Measurements from ENCODE around the gene DAW1.

Gene DAW1

DNA sequence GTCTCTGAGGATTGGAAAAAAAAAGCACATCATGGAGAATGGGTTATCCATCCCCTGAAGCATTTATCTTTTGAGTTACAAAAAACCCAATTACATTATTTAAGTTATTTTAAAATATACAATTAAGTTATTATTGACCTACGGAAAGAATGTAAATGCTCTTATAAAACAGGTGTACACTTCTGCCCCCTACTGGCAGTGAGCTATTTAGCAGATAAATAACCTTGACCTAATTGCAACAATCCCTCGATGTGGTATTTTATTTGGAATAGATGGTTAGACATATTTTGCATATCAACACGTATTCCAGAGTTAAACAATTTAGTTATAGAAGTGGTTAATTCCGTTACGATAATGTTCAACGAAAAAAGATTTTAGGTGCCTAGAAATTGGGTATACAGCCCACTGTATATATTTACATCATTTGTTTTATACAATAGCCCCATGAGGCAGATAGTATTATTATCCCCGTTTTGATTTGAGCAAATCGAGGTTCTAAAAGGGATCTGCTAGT is 9.1 kb upstream of the DAW1 start:
- no peak for DNase-seq (ENCODE audit: low read depth)

DNA sequence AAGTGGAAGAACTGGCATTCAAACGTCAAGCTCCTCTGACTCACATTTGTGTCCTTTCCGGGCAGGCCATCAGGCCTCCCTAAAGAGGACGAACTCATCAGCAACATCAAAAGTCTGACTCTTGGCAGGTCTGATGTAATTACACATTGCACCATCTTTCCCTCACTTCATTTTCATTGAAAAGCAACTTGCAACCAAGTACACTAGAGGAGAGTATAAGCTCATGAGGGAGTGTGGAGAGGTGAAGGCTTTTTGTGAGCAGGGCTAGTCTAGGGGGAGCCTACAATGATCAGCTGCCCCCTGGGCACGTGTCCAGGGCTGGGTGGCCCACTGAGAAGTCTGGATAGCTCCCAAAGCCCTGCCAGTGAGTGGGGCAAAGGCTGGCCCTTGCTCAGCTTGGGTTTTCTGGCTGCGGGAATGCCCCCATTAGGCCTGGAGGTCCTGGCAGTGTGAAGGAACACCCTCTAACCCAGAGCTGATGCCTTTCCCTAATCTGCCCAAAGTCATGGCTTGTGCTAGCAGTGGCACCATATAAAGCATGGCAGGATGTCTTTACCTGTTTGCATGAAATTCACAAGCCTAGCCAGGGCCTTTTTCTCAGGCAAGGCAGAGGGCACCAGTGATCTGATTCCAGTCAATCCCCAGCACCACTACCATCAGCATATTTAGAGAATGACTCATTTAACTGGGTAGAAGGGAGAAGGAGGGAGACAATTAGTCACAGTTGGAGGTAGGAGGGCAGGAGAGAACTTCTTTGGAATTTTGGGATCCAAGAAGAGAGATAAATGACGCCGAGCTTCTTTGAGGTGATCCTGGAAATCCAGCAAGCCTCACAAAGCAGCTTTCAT is 8.5 kb upstream of the DAW1 start:
- DNase-seq (ENCODE audit: low read depth): peak; percentile 55

DNA sequence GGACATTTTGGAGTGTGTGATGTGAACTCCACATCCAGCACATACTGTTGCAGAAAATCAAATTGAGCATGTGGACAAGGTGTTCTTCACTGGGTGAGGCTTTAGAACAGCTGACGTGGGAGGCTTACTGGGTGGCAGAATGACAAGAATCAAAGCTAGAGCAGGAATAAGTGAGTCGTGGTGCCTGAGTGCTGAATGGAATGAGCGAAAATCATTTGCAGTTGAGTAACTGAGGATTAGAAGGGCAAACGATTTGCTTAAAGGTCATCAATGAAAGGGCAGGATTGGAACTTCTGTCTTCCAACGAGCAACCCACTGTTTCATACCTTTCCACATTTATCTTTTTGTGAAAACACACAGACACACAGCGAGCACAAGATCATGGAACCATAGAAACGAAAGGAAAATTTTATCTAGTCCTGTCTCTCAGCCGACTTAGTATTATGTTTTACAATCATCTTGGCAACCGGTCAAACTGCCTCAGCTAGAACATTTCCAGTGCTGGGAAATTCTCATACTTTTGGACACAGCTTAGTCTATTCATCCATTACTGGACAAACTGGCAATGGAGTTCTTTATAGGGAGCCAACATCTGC is 7.2 kb upstream of the DAW1 start:
- no peak for DNase-seq (ENCODE audit: low read depth)

DNA sequence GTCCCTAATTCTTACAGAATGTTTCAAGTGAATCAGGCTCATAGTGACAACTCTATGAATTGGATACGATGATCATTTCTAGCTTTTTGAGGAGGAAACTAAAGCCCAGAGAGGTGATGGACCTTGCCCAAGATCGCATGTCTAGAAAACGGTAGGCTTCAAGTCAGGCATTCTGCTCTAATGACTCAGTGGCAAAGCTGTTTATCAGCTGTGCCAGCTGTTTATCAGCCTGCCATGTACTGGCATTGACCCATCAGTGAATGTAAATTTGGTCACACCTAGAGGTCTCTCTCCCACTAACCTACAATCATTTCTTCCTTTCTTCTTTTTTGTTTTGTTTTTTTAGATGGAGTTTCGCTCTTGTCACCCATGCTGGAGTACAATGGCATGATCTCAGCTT is 6.1 kb upstream of the DAW1 start:
- no peak for DNase-seq (ENCODE audit: low read depth)

DNA sequence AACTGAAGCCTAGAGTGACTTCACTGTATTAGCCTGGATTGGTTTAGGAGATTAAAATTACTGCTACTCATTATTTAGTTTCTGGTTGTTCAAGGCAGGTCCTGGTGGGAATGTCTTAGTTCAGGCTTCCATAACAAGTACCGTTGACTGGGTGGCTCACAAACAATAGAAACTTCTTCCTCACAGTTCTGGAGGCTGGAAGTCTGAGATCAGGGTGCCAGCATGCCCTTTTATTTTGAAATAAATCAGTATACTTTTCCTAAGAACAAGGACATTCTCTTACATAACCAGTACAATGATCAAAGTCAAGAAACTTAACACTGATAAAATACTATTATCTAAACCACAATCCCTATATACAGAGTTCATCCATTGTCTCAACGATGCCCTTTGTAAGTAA is 4.0 kb upstream of the DAW1 start:
- DNase-seq (ENCODE audit: low read depth): no peak

DNA sequence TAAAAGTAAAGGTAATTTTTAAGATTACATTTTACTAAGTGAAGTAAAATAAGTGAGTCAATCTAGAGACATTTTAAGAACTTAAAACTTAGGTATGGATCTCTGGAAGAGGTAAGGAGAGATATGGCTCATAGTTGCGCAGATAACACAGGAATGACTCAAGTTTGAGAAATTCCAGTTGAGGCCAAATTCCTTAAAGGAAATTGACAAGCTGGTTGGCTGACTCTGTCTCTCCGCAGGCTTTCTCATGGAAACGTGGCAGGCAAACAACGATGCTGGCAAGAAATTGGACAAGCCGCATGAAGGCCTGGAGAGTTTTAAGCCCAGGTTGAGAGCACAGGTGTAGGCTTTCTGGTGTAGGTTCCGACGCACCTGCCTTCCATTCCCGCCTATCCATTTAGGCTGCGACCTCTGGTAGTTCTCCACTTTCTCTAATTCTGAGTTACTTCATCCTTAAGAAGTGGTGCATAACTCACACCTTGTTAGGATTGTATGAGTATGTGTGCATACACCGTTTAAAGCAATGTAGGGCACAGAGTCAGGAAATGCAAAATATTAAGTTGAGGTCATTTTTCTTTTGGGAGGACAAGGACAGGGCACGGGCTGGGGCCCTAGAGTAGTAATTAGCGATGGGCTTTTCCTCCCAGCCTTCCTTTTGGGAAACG is 589 bp upstream of the DAW1 start:
- no peak for DNase-seq (ENCODE audit: low read depth)

DNA sequence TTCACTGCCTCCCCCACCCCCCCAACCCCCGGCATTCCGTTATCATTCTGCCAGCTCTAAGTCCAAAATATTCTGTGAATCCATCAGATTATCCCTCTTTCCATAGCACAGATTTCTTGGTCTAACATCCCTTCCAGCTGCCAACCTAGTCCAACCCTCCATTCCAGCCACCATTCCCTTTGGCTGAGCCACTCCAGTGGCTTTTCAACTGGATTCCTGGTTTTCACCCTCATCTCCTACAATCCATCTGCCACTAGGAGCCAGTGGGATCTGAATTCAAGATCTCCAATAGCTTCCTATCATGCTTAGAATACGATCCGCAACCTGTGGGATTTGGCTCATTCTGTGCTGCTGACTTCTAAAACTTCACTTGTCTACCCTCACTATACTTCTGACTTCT is 1.2 kb downstream of the DAW1 start:
- no peak for DNase-seq (ENCODE audit: low read depth)

DNA sequence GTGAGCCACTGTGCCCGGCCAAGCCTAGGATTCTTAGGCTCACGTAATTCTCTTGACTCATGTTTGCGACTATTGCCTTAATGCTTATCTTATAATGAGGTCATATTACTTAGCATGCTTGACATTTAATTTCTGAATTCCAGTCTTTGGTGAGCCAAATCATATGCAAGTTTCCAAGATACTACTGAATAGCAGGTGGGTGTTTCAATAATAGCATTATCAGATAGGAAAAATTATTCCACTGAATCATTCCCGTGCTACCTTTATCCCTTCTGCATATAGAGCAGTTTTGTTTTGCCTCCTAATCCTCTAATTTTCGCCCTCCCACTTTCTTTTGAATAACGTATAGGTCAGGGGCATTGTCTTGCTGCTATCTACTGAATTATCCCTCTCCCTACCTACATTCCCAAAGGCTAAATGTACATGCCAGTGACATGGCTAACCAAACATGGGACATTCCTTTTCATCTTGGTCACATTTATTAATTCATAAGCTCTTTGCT is 4.9 kb downstream of the DAW1 start:
- no peak for DNase-seq (ENCODE audit: low read depth)

DNA sequence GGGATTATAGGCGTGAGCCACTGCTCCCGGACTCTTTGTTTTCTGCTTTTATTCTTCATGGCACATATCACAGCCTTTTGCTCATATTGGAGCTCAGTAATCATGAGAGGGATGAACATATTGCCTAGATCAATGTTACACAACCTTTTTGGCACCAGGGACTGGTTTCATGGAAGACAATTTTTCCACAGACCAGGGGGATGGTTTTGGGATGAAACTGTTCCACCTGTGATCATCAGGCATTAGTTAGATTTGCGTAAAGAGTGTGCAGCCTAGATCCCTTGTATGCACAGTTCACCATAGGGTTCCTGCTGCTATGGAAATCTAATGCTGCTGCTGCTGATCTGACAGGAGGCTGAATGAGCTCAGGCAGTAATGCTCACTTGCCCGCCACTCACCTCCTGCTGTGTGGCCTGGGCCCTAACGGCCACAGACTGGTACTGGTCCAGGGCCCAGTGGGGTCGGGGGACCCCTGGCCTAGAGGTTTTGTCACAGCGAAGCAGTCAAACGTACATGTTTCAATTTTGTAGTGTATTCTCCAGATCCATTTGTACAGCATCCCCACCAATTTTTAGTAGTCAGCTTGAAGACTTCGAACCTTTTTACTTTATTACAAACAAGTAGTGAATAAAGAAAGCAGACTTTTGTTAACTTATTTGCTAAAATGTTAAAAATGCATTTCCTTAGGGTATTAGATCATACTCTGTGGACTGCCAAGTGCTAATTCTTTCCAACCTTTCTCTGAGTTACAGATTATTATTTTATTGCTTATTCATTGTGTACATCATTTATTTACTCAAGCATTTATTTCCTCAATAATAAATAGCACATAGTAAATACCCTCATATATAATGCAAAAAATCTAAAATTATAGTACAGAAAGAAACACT is 6.2 kb downstream of the DAW1 start:
- DNase-seq (ENCODE audit: low read depth): no peak

DNA sequence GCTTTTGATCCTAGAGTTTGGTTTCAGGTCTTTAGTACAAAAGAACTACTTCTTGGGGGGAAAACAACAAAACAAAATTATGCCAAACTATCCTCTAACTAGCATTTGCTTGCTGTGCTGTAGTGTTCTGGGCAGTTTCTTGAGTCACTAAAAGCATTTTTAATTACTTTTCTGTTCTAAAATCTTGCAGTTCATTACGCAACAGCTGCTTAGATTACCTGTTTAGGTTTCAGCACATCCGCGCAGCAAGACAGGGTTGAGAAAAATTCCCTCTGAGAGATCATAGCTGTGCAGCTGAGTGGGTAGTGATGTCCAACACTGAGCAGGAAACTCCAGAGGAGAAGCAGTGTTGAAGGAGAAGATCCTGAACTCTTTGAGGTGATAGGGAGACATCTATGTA is 9.0 kb downstream of the DAW1 start:
- DNase-seq (ENCODE audit: low read depth): no peak

DNA sequence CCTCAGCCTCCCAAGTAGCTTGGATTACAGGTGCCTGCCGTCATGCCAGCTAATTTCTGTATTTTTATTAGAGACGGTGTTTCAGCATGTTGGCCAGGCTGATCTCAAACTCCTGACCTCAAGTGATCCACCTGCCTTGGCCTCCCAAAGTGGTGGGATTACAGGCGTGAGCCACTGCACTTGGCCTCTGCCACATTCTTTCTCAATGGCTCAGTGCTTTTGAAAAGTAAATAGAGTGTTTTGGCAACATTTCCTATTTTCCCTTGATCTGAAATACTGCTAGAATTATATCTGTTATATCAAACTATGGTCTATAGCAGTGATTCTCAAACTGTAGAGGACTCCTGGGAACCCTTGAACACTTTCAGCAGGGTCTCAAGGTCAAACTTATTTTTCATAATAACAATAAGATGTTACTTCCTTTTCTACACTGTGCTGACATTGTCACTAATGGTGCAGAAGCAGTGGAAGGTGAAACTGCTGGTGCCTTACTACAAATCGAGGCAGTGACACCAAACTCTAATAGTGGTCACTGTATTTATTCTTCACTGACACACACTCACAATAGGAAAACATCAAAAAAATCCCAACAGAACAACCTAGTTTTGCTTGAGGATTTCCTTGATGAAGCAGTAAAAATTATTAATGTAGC is 10.6 kb downstream of the DAW1 start:
- no peak for DNase-seq (ENCODE audit: low read depth)

DNA sequence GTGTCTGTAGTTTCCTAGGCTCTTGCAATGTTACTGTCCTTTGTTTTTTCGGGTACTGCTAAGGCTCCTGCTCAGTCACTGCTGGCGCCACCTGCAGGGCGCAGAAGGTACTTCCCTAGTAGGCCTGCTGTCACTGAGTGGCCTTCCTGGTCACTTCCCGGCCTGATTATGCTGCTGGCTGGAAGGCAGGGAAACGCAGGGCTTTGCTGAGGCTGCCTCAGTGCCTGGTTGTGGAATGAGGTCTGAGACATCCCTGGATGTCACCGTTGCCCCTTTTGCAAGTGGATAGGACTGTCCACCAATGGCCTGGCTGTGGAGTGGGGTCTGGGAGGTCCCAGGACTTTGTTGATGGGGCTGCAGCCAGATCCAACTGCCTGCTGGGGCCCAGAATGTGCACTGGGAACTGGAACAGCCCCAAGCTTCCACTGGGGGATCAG is 13.1 kb downstream of the DAW1 start:
- peak; percentile 35 for DNase-seq (ENCODE audit: low read depth)

DNA sequence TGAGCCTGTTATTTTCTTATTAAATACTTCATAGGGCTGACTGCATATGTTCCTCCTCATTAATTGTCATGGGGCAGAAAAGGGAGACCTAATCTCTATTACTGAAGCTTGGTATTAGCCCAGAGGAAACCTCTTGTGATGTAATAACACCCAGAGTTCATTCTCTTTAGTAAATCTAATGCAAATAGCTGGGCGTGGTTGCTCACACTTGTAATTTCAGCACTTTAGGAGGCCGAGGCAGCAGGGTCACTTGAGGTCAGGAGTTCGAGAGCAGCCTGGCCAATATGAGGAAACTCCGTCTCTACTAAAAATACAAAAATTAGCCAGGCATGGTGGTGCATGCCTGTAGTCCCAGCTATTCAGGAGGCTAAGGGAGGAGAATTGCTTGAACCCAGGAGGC is 14.7 kb downstream of the DAW1 start:
- DNase-seq (ENCODE audit: low read depth): no peak

DNA sequence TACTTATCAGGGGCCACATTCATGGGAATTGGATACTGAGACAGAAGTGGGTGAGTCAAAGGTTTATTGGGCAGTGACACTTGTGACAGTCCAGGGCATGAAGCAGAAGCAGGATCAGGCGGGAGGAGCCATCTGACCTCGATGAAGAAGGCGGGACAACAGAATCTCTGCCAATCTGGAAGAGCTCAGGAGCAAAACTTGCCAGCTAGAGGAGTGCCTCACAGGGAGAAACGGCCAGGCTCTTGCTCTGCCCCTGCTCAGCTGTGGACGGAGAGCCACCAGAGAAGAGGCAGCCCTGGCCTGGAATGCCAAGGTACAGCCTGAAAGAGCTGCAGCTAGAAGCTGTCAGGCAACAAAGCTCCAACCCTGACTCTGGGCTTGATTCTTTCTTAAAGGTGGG is 16.9 kb downstream of the DAW1 start:
- no peak for DNase-seq (ENCODE audit: low read depth)

DNA sequence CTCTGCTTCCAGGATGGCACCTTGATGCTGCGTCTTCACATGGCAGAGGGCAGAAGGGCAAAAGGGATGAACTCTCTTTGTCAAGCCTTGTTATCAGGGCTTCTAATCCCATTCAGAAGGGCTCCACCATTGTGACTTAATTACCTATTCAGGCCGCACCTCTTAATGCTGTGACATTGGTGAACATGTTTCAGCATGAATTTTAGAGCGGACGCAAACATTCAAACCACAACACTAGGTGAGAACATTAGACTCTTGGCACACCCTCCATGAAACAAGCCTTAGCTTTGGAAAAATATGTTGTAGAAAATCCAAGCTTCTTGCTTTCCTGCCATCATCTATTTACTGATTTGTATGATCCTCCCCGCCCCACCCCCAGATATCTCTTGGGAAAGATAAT is 17.9 kb downstream of the DAW1 start:
- DNase-seq (ENCODE audit: low read depth): no peak

DNA sequence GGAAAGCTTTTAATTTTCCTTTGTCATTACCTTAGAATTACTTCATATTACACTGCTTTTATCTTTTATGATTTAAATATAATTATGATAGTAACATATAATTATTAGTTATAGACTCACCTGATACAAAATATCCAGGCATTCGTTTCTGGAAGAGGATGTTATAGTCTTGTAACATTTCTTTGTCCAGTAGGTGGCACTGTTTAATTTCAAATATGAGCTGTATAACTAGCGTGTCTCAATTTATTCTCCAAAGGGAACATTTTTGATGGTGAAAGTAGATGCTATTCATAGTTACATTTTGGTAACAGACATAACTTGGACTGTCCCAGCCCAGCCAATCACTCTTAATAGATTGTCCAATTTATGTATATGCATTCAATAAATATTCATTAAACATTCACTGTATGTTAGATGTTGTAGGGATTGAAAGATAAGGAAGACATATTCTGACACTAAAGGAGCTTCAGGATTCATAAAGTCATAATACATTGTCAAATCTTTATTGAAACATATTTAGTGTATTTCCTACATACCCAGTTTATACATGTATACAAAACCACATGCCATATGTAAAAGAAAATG is 19.2 kb downstream of the DAW1 start:
- DNase-seq (ENCODE audit: low read depth): no peak

DNA sequence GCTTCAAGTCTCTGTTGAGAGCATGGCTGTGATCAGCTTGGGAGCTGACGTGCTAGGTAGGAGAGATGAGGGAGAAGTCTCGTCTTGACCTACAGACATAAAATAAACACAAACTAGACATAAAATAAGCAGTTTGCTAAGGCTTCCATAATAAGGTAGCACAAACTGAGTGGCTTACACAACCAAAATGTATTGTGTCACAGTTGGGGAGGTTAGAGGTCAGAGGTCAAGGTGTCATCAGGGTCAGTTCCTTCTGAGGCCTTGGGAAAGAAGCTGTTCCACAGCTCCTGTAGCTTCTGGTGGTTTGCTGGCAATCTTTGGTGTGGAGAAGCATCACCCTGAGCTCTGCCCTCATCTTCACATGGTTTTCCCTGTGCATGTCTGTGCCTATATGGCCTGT is 20.2 kb downstream of the DAW1 start:
- no peak for DNase-seq (ENCODE audit: low read depth)

DNA sequence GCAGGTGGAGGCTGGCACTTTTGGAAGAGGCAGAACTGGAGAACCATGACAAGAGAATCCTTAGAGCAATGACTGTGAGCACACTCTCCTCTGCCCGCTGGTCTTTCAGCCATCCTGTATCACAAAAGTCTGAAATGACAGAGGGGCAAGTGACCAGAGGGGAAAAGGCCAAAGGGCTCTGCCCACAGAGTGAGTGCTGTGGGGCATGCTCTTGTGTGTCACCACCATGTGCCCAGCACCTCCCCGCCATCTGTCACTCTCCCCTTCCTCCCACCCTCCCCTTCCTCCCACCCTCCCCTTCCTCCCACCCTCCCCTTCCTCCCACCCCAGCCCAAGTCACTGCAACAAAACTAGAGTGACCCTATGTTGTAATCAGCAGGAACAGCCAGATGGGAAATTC is 31.9 kb downstream of the DAW1 start:
- no peak for DNase-seq (ENCODE audit: low read depth)

DNA sequence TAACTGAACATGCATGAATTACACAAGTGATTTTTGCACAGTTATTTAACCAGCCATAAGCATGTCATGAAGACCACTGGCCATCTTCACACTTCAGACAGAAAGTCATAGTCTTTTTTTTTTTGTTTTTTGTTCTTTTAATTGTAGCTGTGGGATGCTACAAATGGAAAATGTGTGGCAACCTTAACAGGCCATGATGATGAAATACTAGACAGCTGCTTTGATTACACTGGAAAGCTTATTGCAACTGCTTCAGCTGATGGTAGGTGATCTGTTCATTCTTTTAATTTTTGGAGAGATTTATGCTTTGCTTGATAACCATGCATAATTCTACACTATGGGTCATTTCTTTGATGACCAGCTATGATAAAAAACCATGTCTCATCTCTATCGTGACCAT is 35.6 kb downstream of the DAW1 start:
- DNase-seq (ENCODE audit: low read depth): no peak

DNA sequence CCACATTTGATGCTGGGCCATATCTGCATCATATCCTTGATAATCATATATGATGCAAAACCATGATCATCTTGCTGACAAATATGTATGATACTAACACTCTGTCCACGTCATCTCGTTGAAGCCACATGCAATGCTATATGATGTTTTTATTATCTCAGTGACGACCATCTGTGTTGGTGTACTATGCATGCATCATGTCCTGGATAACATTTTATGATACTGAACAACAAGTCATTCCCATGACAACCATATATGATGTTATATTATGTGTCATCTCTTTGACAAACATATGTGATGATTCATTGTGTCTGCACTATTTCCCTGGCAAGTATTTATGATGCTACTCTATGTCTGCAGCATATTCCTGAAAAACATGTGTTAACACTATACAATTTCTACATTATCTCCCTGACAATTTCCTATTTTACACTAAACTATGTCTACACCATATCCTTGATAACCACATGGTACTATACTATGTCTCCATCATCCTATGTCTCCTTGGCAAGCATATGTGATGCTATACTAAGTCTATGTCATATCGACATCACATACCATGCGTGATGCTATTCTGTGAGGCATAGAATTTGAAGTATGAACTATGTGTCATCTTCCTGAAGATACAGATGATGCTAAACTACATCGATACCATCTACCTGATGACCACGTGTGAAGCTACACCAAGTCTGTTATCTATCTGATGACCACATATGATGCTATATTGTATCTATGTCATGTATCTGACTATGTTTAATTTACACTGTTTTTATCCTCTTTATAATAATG is 37.0 kb downstream of the DAW1 start:
- DNase-seq (ENCODE audit: low read depth): no peak

Data from GM04504 (cell line).